Liver (tissue), 3 donors: ENCODE data around the gene GPR39.

Source experiments
- CTCF ChIP-seq: fragments of 150-350 bp; IDR thresholded peaks from 2 replicates; pipeline ENCODE4 v1.5.1; 2017; ENCODE audit warnings: improper control_type of control experiment, low read depth, low read length; ENCODE audit not compliant: missing input control
- EGR1 ChIP-seq, 2 donors: IDR thresholded peaks; 2 replicates each; pipeline ENCODE4 v1.6.1; 2016 to 2018; ENCODE audit warnings: antibody characterized with exemption in 2 of 2, low read depth in 2 of 2
- GABPA ChIP-seq, 2 donors: IDR thresholded peaks in 1 of 2; conservative IDR thresholded peaks in 1 of 2; 2 replicates each; pipeline ENCODE4 v1.6.1; 2016; ENCODE audit warnings: antibody characterized with exemption in 2 of 2, mild to moderate bottlenecking in 1 of 2, moderate library complexity in 1 of 2
- HNF4G ChIP-seq: IDR thresholded peaks from 2 replicates; pipeline ENCODE4 v1.6.1; 2016; ENCODE audit warnings: antibody characterized with exemption
- MAX ChIP-seq: IDR thresholded peaks from 2 replicates; pipeline ENCODE4 v1.6.1; 2016; ENCODE audit warnings: antibody characterized with exemption
- RAD21 ChIP-seq, 2 donors: IDR thresholded peaks; 2 replicates each; pipeline ENCODE4 v1.6.1; 2016; ENCODE audit warnings: antibody characterized with exemption in 2 of 2, mild to moderate bottlenecking in 2 of 2
- REST ChIP-seq: IDR thresholded peaks from 2 replicates; pipeline ENCODE4 v1.6.1; 2016; ENCODE audit warnings: antibody characterized with exemption, mild to moderate bottlenecking
- TAF1 ChIP-seq: conservative IDR thresholded peaks from 2 replicates; pipeline ENCODE4 v1.6.1; 2016; ENCODE audit warnings: antibody characterized with exemption, mild to moderate bottlenecking
- YY1 ChIP-seq: IDR thresholded peaks from 2 replicates; pipeline ENCODE4 v1.6.1; 2016; ENCODE audit warnings: antibody characterized with exemption, mild to moderate bottlenecking
- ZBTB33 ChIP-seq: IDR thresholded peaks from 2 replicates; pipeline ENCODE4 v1.6.1; 2016; ENCODE audit warnings: antibody characterized with exemption
- donor health status: healthy.
- donor health status: healthy.

DNA sequence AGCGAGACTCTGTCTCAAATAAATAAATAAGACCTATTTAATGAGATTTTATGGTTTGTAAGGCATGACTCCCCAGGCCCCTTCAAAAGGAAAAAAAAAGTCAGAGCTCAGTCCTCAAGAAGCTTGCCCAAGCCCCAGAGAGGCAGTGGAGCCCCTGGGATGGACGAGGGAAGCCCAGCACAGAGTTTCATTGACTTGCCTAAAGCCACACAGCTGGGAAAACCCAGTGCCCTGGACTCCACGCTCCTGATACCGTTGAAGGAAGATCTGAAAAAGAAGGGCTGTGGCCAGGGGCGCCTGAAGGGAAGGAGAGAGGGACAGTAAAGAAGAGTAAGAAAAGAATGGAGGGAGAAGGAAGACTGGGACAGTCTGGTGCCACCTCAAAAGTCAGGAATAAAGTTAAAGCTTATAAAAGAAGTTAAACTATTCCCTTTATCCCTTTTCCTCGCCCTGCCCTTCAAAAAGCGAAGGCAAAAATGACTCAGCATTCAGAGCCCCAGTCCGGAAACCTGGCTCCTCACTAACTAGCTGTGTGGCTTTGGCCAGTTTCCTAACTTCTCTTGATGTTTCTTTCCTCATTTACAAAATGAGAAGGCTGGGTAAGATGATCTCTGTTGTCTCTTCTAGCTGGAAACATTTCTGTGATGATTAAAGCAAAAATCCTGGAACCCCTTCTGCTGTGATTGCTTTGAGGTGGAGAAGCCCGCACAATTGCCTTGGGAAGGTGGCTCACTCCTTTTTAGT is 206.7 kb downstream of the GPR39 start:
- no peak for TF ChIP-seq CTCF
- no peak for TF ChIP-seq TAF1
- TF ChIP-seq YY1 = no peak
- no peak for TF ChIP-seq MAX
- TF ChIP-seq RAD21 (IDR thresholded peaks at IDR 0.05) = no peak
- TF ChIP-seq EGR1 (IDR thresholded peaks at IDR 0.05; ENCODE audit: low read depth in 2 of 2) = no peak
- TF ChIP-seq REST = no peak
- TF ChIP-seq GABPA (IDR thresholded peaks at IDR 0.05 in 1 of 2, conservative IDR thresholded peaks at IDR 0.05 in 1 of 2) = no peak
- TF ChIP-seq ZBTB33 = no peak
- TF ChIP-seq HNF4G = no peak
